GM19035 (cell line): Measurements from ENCODE around the gene PARP9.

Experiments used
- ATAC-seq: cut with Tn5 transposase; IDR thresholded peaks from one replicate; pipeline ENCODE4 v1.9.1; 2021; ENCODE audit not compliant: unreplicated experiment

Gene PARP9

DNA sequence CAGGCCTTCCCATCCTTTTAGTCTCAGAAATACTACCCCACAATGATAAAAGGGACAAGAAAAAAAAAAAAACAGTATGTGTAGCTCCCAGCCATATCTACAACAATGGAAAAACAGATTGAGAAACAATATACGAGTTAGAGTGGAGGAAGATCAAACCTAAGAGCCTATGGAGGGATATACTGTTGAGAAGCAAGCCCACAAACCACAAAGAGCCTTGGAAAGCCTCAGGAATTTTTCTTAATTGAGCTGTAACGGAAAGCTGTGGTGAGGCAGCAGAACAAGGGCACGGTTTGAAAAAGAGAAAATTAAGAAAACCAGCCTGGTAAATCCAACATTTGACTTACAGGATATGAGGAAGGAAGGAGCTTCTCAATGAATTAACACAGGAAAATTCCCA is 70.8 kb downstream of the PARP9 start:
- ATAC-seq: no peak

- no peak for ATAC-seq
Measured at GRCh38 chr3:122488262-122488973, 75.7 kb downstream of the PARP9 start.

GRCh38 chr3:122484985-122485384 is 79.1 kb downstream of the PARP9 start:
- no peak for ATAC-seq

- ATAC-seq: no peak
Measured at GRCh38 chr3:122481390-122481789, 82.7 kb downstream of the PARP9 start.
